ENCODE measurements around the gene EEPD1.
"Not testable (repeated sequence)": the region's sequence is repeated elsewhere in the genome, so short reads cannot be mapped to it uniquely, and the experiment has no call there.

The EEPD1 gene

GRCh38 chr7:36258510-36259259, 105.6 kb downstream of the EEPD1 start:
- not testable (repeated sequence) for ATAC-seq, DNase-seq

GRCh38 chr7:36260481-36260880, 107.4 kb downstream of the EEPD1 start:
- ATAC-seq (no peak), DNase-seq (no peak)

- DNase-seq, result no peak
- peak; percentile 32 for ATAC-seq
Observed at GRCh38 chr7:36261019-36261754, 108.1 kb downstream of the EEPD1 start.

- DNase-seq (no peak), ATAC-seq (no peak)
Observed at GRCh38 chr7:36262309-36263094, 109.4 kb downstream of the EEPD1 start.

GRCh38 chr7:36263095-36263484, 110.0 kb downstream of the EEPD1 start:
- ATAC-seq (no peak), DNase-seq (no peak)

GRCh38 chr7:36264123-36264801, 111.2 kb downstream of the EEPD1 start:
- ATAC-seq (no peak), DNase-seq (no peak)

- DNase-seq (no peak), ATAC-seq (no peak)
Observed at GRCh38 chr7:36264913-36265516, 112.0 kb downstream of the EEPD1 start.

- ATAC-seq (no peak), DNase-seq (no peak)
Observed at GRCh38 chr7:36265680-36266079, 112.6 kb downstream of the EEPD1 start.

- ATAC-seq, result no peak
- no peak for DNase-seq
Observed at GRCh38 chr7:36266190-36266589, 113.1 kb downstream of the EEPD1 start.

- DNase-seq (no peak), ATAC-seq (no peak)
Observed at GRCh38 chr7:36266683-36267082, 113.6 kb downstream of the EEPD1 start.

GRCh38 chr7:36272211-36272566, 119.1 kb downstream of the EEPD1 start:
- ATAC-seq, result no peak
- DNase-seq, result no peak

- ATAC-seq (no peak), DNase-seq (no peak)
Observed at GRCh38 chr7:36272567-36273269, 119.7 kb downstream of the EEPD1 start.

- ATAC-seq (no peak), DNase-seq (no peak)
Observed at GRCh38 chr7:36273836-36274235, 120.8 kb downstream of the EEPD1 start.

- ATAC-seq, result no peak
Observed at GRCh38 chr7:36275735-36276284, 122.8 kb downstream of the EEPD1 start.

GRCh38 chr7:36276428-36277248, 123.6 kb downstream of the EEPD1 start:
- ATAC-seq, result no peak

More at GRCh38 chr7:36275735-36276284, 122.8 kb downstream of the EEPD1 start:
- DNase-seq, result no peak

GRCh38 chr7:36277249-36277542, 124.1 kb downstream of the EEPD1 start:
- ATAC-seq, result no peak
- DNase-seq, result no peak

More at GRCh38 chr7:36276428-36277248, 123.6 kb downstream of the EEPD1 start:
- DNase-seq, result no peak

- DNase-seq (no peak), ATAC-seq (no peak)
Observed at GRCh38 chr7:36278069-36278619, 125.1 kb downstream of the EEPD1 start.

- DNase-seq (no peak), ATAC-seq (no peak)
Observed at GRCh38 chr7:36278620-36279172, 125.6 kb downstream of the EEPD1 start.

GRCh38 chr7:36279200-36279925, 126.3 kb downstream of the EEPD1 start:
- no peak for ATAC-seq
- no peak for DNase-seq

All from stimulated activated naive CD8-positive, alpha-beta T cell treated with anti-CD3 and anti-CD28 coated beads, Interleukin-15, Interleukin-2, amounts not matched to agents 100 U/mL and 50 U/mL, for 24 hours (primary cell).